Parathyroid adenoma (tissue), 2 donors: ENCODE measurements around the gene SLC16A7.

Experiments
- H2AFZ ChIP-seq: fragments of 300-600 bp; sonication (generic); one replicate; pipeline ENCODE4 v1.7.0; 2017; ENCODE audit warnings: antibody characterized with exemption, mild to moderate bottlenecking
- H3K27ac ChIP-seq: fragments of 300-600 bp; sonication (generic); one replicate; pipeline ENCODE4 v1.7.0; 2017
- H3K27me3 ChIP-seq: fragments of 300-600 bp; sonication (generic); one replicate; pipeline ENCODE4 v1.7.0; 2017; ENCODE audit warnings: low read length; ENCODE audit not compliant: control insufficient read depth, insufficient read depth
- H3K36me3 ChIP-seq: fragments of 300-600 bp; sonication (generic); one replicate; pipeline ENCODE4 v1.7.0; 2017; ENCODE audit warnings: low read length; ENCODE audit not compliant: control insufficient read depth, insufficient read depth
- H3K4me1 ChIP-seq: fragments of 300-600 bp; sonication (generic); one replicate; pipeline ENCODE4 v1.7.0; 2017; ENCODE audit warnings: control low read depth
- H3K4me2 ChIP-seq: fragments of 300-600 bp; sonication (generic); one replicate; pipeline ENCODE4 v1.7.0; 2017; ENCODE audit warnings: low read length
- H3K4me3 ChIP-seq: fragments of 300-600 bp; sonication (generic); one replicate; pipeline ENCODE4 v1.7.0; 2017; ENCODE audit warnings: low read depth, low read length
- H3K79me2 ChIP-seq: fragments of 300-600 bp; sonication (generic); one replicate; pipeline ENCODE4 v1.7.0; 2017; ENCODE audit warnings: control low read depth
- H3K9ac ChIP-seq: fragments of 300-600 bp; sonication (generic); one replicate; pipeline ENCODE4 v1.7.0; 2017; ENCODE audit warnings: mild to moderate bottlenecking
- H3K9me3 ChIP-seq: fragments of 300-600 bp; sonication (generic); one replicate; pipeline ENCODE4 v1.7.0; 2017; ENCODE audit warnings: low read length; ENCODE audit not compliant: control insufficient read depth
- TF ChIP-seq, protein P1 (sequence below): fragments of 300-600 bp; sonication (generic); IDR thresholded peaks from one replicate; pipeline ENCODE4 v1.7.0; 2017; ENCODE audit warnings: antibody characterized with exemption, mild to moderate bottlenecking
- donor health status: primary hyperparathyroidism.

Gene SLC16A7

DNA sequence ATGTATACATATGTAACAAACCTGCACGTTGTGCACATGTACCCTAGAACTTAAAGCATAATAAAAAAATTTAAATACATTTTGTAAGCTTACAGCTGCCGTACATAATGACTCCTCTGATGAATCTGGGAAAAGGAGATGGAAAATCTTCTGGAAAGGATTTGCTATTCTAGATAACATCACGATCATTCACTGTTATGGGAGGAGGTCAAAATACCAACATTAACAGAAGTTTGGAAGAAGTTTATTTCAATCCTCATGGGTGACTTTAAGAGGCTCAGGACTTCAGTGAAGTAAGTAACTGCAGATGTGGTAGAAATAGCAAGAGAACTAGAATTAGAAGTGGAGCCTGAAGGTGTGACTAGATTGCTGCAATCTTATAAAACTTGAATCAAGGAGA lies 172.2 kb downstream of the SLC16A7 start:
- no peak overlapping the region for H2AFZ ChIP-seq
- H3K9me3 ChIP-seq, result no peaks in the 10 kb centered on the region
- no peak overlapping the region for H3K9ac ChIP-seq
- no peaks in the 10 kb centered on the region for H3K36me3 ChIP-seq
- no peaks in the 10 kb centered on the region for H3K27me3 ChIP-seq
- no peaks in the 10 kb centered on the region for H3K79me2 ChIP-seq
- no peak overlapping the region for H3K4me2 ChIP-seq
- H3K4me1 ChIP-seq, result no peaks in the 10 kb centered on the region
- H3K4me3 ChIP-seq, result no peak overlapping the region
- no peak overlapping the region for H3K27ac ChIP-seq
- TF ChIP-seq, protein P1, sequence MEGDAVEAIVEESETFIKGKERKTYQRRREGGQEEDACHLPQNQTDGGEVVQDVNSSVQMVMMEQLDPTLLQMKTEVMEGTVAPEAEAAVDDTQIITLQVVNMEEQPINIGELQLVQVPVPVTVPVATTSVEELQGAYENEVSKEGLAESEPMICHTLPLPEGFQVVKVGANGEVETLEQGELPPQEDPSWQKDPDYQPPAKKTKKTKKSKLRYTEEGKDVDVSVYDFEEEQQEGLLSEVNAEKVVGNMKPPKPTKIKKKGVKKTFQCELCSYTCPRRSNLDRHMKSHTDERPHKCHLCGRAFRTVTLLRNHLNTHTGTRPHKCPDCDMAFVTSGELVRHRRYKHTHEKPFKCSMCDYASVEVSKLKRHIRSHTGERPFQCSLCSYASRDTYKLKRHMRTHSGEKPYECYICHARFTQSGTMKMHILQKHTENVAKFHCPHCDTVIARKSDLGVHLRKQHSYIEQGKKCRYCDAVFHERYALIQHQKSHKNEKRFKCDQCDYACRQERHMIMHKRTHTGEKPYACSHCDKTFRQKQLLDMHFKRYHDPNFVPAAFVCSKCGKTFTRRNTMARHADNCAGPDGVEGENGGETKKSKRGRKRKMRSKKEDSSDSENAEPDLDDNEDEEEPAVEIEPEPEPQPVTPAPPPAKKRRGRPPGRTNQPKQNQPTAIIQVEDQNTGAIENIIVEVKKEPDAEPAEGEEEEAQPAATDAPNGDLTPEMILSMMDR, result no peak

DNA sequence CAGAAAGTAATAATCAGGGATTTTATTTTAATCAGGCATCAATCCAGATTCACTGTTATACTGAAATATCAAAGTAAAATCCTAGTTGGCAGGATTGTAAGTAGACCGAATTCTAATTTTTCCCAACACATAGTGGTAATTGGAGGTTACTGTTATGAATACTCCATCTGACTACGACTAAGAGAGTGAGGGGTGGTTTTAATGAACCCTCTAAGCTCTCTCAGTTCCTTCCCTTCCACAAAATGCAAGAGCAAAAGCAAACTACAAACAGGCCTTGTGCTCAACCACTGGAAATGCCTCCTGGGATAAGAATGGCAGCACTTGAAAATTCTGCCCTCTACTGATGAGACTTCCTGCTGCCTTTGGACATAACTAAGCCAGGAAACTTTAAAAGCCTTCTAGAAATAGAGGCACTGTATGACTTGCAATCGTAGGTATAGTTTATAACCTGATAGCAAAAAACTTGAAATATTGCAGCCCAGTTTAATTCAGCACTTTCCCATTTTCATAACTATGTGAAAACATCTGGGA lies 184.8 kb downstream of the SLC16A7 start:
- Histone ChIP-seq H3K27me3 (no peaks in the 10 kb centered on the region), H3K4me2 (no peak overlapping the region), H3K9ac (no peak overlapping the region), H3K9me3 (no peaks in the 10 kb centered on the region), H3K36me3 (no peaks in the 10 kb centered on the region), H3K4me1 (no peaks in the 10 kb centered on the region), H2AFZ (no peak overlapping the region), H3K27ac (no peak overlapping the region), H3K79me2 (no peaks in the 10 kb centered on the region), H3K4me3 (no peak overlapping the region)
- TF ChIP-seq, protein P1, result peak; percentile 8

GRCh38 chr12:59787610-59788009 lies 191.8 kb downstream of the SLC16A7 start:
- no peaks in the 10 kb centered on the region for H3K4me1 ChIP-seq
- H2AFZ ChIP-seq, result no peak overlapping the region
- H3K9me3 ChIP-seq, result no peaks in the 10 kb centered on the region
- H3K27me3 ChIP-seq, result no peaks in the 10 kb centered on the region
- H3K9ac ChIP-seq, result no peak overlapping the region
- H3K27ac ChIP-seq, result no peak overlapping the region
- H3K79me2 ChIP-seq, result no peaks in the 10 kb centered on the region
- TF ChIP-seq, protein P1, result no peak
- H3K4me3 ChIP-seq, result no peak overlapping the region
- no peak overlapping the region for H3K4me2 ChIP-seq
- H3K36me3 ChIP-seq, result no peaks in the 10 kb centered on the region

DNA sequence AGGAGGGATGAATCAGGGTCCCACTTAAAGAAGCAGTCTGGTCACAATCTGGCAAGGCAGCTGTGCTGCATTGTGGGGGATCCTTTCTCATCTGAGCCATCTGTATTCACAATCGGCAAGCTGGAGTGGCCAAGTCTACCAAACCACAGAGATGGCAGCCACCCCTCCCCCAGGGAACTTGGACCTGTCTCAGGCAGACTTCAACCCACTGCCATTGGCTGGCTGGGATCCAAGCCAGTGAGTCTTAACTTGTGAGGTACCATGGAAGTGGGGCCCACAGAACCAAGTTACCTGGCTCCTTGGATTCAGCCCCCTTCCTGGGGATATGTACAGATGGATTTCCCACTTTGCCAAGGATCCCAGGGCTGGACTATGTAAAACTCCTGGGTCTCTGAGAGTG lies 196.8 kb downstream of the SLC16A7 start:
- Histone ChIP-seq H2AFZ (no peak overlapping the region), H3K4me3 (no peak overlapping the region), H3K27me3 (no peaks in the 10 kb centered on the region), H3K4me1 (no peaks in the 10 kb centered on the region), H3K9me3 (no peaks in the 10 kb centered on the region), H3K79me2 (no peaks in the 10 kb centered on the region), H3K36me3 (no peaks in the 10 kb centered on the region), H3K4me2 (no peak overlapping the region), H3K27ac (no peak overlapping the region), H3K9ac (no peak overlapping the region)
- TF ChIP-seq, protein P1, result no peak

DNA sequence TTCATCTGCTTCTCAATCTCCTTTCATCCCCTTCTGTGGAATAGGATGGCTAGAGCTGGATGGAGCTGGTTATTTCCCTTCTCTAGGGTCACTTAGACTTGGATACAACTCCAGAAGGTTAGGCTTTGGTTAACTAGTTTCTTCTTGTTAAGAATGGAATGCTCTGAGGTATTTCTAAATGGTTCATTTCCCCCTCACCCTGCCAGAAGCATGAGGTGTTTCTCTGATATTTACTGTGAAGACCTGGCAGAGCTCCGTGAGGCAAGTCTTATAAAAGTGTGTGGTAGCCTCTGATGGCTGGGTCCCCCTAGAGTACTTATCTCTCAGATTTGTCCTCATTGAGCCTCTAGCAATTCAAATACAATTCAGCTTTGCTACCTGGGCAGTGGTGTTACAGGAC lies 207.9 kb downstream of the SLC16A7 start:
- TF ChIP-seq, protein P1, result no peak

More for the DNA sequence above, 207.9 kb downstream of the SLC16A7 start:
- H3K9ac ChIP-seq, result no peak overlapping the region
- no peak overlapping the region for H3K4me3 ChIP-seq
- no peak overlapping the region for H2AFZ ChIP-seq
- no peaks in the 10 kb centered on the region for H3K79me2 ChIP-seq
- H3K9me3 ChIP-seq, result no peaks in the 10 kb centered on the region
- no peak overlapping the region for H3K4me2 ChIP-seq
- no peaks in the 10 kb centered on the region for H3K36me3 ChIP-seq
- H3K27me3 ChIP-seq, result no peaks in the 10 kb centered on the region
- H3K4me1 ChIP-seq, result no peaks in the 10 kb centered on the region
- no peak overlapping the region for H3K27ac ChIP-seq
